Hematopoietic multipotent progenitor cell treated with erythropoietin and hydrocortisone succinate and interleukin-3 and kit ligand, for 6 days (in vitro differentiated cells): Measurements from ENCODE around the gene AASDH.

Experiments used
- DNase-seq: peaks from one replicate; pipeline ENCODE4 v3.0.0-alpha.2; 2015

The AASDH gene

DNA sequence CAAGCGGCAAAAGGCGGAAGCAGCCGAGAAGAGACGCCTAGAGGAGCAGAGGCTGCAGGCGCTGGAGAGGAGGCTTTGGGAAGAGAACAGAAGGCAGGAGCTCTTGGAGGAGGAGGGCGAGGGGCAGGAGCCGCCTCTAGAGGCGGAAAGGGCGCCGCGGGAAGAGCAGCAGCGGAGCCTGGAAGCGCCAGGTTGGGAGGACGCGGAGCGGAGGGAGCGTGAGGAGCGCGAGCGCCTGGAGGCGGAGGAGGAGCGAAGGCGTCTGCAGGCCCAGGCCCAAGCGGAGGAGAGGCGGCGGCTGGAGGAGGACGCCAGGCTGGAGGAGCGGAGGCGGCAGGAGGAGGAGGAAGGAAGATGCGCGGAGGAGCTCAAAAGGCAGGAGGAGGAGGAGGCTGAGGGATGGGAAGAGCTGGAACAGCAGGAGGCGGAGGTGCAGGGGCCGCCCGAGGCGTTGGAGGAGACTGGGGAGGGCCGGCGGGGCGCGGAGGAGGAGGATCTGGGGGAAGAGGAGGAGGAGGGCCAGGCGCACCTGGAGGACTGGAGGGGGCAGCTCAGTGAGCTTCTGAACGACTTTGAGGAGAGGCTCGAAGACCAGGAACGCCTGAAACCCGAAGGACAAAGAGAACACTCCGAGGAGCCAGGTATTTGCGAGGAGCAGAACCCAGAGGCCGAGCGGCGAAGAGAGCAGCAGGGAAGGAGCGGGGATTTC, 72.9 kb downstream of the AASDH start:
- no peak for DNase-seq

DNA sequence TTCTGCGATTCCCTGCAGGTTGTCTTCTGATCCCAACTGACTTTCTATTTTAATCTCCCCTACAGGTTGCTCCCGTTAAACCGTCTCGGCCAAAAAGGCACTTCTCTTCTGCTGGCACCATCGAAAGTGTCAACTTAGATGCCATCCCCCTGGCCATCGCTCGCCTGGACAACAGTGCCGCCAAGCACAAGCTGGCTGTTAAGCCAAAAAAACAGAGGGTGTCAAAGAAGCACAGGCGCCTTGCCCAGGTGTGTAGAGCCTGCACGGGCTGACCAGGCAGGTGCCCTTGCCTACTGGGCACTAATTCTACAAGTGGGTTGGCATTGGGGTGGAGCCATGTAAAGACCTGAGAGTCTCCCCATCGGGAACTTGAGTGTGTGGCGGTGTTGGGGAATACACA, 74.2 kb downstream of the AASDH start:
- DNase-seq, result no peak

- no peak for DNase-seq
Observed at GRCh38 chr4:56311299-56311975, 75.9 kb downstream of the AASDH start.

GRCh38 chr4:56310401-56311125, 76.7 kb downstream of the AASDH start:
- no peak for DNase-seq

DNA sequence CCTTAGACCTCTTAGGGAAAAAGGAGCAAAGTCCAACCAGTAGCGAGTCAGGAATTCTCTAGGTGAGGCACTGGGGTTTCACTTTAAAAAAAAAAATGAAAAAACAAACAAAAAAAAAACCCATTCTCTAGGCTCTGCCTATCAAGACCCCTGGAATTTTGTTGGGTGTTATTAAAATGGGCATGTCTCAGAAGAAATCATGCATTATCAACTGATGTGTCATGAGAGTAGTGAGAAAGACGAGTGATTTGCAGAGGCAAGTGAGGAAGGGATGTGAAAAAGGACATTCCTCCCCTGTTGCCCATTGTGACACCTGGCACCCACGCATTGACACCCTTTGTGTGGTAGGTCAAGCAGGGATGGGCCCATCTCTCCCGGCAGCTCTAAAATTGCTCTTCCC, 78.9 kb downstream of the AASDH start:
- DNase-seq, result no peak

GRCh38 chr4:56307423-56307822, 79.9 kb downstream of the AASDH start:
- DNase-seq, result no peak

- DNase-seq, result no peak
Observed at GRCh38 chr4:56305390-56305789, 81.9 kb downstream of the AASDH start.

- no peak for DNase-seq
Observed at GRCh38 chr4:56303921-56304320, 83.4 kb downstream of the AASDH start.

GRCh38 chr4:56302760-56303159, 84.5 kb downstream of the AASDH start:
- no peak for DNase-seq

DNA sequence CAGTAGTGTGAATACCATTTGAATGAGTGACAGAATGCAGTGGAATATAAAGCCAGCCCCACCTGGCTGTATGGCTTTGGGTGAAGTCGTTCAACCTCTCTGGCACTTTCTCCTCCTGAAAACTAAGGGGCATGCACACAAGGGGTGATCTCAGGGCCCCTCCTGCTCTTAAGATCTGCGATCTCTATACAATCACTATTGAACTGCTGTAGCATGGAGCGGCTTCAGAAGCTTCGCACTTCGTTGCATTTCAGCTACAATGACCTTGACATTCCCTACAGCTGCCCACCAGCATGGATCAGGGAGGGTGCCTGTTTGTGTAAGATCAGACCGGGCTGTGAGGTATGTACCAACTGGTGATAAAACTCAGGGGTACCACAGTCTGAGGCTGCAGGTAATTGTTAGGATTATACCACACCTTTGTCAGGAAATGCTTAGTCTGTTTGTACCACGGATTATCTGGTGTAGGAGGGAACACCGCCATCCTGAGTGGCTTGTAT, 85.2 kb downstream of the AASDH start:
- no peak for DNase-seq

- peak; percentile 91 for DNase-seq
Observed at GRCh38 chr4:56301181-56301996, 85.9 kb downstream of the AASDH start.

- DNase-seq, result no peak
Observed at GRCh38 chr4:56298236-56298635, 89.1 kb downstream of the AASDH start.

GRCh38 chr4:56297776-56298175, 89.5 kb downstream of the AASDH start:
- DNase-seq, result no peak

GRCh38 chr4:56296526-56296925, 90.8 kb downstream of the AASDH start:
- DNase-seq, result no peak

DNA sequence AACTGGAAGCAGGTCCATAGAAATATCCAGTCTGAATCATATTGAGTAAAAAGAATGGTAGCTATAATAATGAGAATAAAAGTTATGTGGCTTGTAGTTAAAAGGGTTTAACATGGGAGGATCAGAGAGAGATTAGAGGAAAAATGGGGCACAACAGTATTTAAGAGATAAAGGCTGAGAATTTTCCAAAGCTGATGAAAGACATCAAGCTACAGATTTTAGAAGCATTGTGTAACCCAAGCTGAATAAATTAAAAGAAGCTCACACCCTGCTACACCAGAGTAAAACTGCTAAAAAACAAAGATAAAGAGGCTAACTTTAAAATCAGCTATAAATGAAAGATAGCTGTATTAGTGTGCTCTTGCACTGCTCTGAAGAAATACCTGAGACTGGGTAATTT, 94.2 kb downstream of the AASDH start:
- DNase-seq, result no peak

DNA sequence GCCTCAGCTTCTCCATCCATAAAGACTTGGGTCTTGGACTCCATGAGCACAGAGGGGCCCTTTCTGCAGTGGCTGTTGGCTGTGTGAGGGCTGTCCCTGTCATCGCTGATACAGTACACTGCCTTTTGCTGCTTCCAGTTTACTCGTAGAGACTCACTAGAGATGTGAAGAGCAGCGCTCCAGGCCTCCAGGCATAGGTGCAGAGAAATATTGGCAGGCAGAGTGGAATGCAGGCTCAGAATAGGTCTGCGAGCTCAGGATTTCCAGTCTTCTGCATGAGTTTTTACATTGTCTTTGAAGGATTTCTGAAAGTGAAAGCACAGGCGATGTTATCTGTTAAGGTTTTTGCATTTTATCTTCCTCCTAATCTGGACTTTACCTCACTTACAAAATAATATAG, 97.4 kb downstream of the AASDH start:
- no peak for DNase-seq

DNA sequence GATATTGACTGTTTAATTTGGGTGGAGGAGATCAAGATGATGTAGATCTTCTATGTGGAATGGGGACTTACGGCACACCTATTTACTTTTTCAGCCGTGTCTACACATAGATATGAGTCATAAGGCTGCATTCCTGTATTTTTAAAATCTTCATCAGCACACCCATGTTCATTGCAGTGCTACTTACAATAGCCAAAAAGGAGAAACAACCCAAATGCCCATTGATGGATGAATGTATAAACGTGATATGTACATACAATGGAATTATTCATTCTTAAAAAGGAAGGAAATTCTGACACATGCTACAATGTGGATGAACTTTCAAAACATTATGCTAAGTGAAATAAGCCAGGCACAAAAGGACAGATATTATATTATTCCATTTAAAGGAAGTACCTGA, 98.6 kb downstream of the AASDH start:
- DNase-seq, result no peak
